ENCODE results near the gene HOXC4.

DNA sequence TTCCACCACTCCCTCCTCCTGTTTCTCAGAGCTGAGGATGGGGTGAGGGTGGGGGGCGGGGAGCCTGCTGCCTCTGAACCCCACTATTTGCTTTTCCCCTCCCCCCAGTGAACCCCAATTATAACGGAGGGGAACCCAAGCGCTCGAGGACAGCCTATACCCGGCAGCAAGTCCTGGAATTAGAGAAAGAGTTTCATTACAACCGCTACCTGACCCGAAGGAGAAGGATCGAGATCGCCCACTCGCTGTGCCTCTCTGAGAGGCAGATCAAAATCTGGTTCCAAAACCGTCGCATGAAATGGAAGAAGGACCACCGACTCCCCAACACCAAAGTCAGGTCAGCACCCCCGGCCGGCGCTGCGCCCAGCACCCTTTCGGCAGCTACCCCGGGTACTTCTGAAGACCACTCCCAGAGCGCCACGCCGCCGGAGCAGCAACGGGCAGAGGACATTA, 1.1 kb downstream of the HOXC4 start:
- TF ChIP-seq POLR2AphosphoS5 (IDR thresholded peaks at IDR 0.05) (no peak), POLR2A (IDR thresholded peaks at IDR 0.05; ENCODE audit: low read depth) (no peak), EP300 (IDR thresholded peaks at IDR 0.05) (no peak)
- TF ChIP-seq, protein P1, sequence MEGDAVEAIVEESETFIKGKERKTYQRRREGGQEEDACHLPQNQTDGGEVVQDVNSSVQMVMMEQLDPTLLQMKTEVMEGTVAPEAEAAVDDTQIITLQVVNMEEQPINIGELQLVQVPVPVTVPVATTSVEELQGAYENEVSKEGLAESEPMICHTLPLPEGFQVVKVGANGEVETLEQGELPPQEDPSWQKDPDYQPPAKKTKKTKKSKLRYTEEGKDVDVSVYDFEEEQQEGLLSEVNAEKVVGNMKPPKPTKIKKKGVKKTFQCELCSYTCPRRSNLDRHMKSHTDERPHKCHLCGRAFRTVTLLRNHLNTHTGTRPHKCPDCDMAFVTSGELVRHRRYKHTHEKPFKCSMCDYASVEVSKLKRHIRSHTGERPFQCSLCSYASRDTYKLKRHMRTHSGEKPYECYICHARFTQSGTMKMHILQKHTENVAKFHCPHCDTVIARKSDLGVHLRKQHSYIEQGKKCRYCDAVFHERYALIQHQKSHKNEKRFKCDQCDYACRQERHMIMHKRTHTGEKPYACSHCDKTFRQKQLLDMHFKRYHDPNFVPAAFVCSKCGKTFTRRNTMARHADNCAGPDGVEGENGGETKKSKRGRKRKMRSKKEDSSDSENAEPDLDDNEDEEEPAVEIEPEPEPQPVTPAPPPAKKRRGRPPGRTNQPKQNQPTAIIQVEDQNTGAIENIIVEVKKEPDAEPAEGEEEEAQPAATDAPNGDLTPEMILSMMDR (IDR thresholded peaks at IDR 0.05), result no peak
